ENCODE results near the gene RFTN2.

DNA sequence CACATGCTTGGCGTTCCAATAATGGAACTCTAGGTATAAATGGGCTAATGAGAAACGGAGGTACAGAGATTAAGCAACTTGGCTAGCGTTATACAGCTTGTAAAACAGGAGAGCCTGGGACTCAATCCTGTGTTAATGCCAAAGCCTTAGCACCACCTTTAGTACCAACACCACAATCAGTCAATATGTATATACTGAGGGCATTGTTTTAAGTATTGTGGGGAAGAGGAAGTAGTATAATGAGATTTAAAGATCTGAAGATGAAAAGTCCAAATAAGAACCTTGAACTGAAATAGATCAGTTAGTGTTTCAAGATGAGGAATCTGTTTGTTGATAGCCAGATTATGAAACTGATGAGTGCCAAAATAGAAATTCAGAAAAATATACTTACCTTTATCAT is 37.9 kb upstream of the RFTN2 start:
- TF ChIP-seq, protein P1, sequence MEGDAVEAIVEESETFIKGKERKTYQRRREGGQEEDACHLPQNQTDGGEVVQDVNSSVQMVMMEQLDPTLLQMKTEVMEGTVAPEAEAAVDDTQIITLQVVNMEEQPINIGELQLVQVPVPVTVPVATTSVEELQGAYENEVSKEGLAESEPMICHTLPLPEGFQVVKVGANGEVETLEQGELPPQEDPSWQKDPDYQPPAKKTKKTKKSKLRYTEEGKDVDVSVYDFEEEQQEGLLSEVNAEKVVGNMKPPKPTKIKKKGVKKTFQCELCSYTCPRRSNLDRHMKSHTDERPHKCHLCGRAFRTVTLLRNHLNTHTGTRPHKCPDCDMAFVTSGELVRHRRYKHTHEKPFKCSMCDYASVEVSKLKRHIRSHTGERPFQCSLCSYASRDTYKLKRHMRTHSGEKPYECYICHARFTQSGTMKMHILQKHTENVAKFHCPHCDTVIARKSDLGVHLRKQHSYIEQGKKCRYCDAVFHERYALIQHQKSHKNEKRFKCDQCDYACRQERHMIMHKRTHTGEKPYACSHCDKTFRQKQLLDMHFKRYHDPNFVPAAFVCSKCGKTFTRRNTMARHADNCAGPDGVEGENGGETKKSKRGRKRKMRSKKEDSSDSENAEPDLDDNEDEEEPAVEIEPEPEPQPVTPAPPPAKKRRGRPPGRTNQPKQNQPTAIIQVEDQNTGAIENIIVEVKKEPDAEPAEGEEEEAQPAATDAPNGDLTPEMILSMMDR (IDR thresholded peaks at IDR 0.05) = no peak
- TF ChIP-seq EP300 (IDR thresholded peaks at IDR 0.05) = no peak
- TF ChIP-seq POLR2A (IDR thresholded peaks at IDR 0.05) = no peak
- TF ChIP-seq POLR2AphosphoS5 (IDR thresholded peaks at IDR 0.05) = no peak

All from sigmoid colon (tissue), 4 donors.